H1 (cell line): ENCODE data around the gene TBC1D24. TPM values are rescaled to one million over a fixed set of nuclear protein-coding genes. Genes with fewer than 3 reads are reported as not detected.

Source experiments
- ATF2 ChIP-seq: IDR thresholded peaks from 2 replicates; pipeline ENCODE4 v1.6.1; 2012; ENCODE audit warnings: low read length, inconsistent platforms
- CHD1 ChIP-seq: IDR thresholded peaks from 2 replicates; pipeline ENCODE4 v1.6.1; 2012; ENCODE audit warnings: low read depth, low read length, improper control_type of control experiment
- E2F6 ChIP-seq: IDR thresholded peaks from 2 replicates; pipeline ENCODE4 v1.6.1; 2012; ENCODE audit warnings: inconsistent platforms
- GABPA ChIP-seq: IDR thresholded peaks from 2 replicates; pipeline ENCODE4 v1.6.1; 2011; ENCODE audit warnings: mild to moderate bottlenecking, low read length, moderate library complexity, borderline replicate concordance; ENCODE audit not compliant: insufficient read depth
- JUN ChIP-seq: IDR thresholded peaks from 2 replicates; pipeline ENCODE4 v1.6.1; 2011; ENCODE audit warnings: low read depth, mild to moderate bottlenecking, improper control_type of control experiment, low read length
- KDM1A ChIP-seq: fragments of 200-600, 300-600 bp; sonication (generic); IDR thresholded peaks from 2 replicates; pipeline ENCODE4 v1.7.1; 2016; ENCODE audit warnings: mild to moderate bottlenecking, low read length, borderline replicate concordance
- KDM5A ChIP-seq: fragments of 200-600 bp; IDR thresholded peaks from 2 replicates; pipeline ENCODE4 v1.7.1; 2012; ENCODE audit warnings: mild to moderate bottlenecking, low read length, inconsistent platforms, mixed read lengths
- RAD21 ChIP-seq, 2 experiments: IDR thresholded peaks in 1 of 2; conservative IDR thresholded peaks in 1 of 2; 2 replicates each; pipeline ENCODE4 v1.6.1; 2011; ENCODE audit warnings: low read depth in 2 of 2, low read length in 2 of 2, improper control_type of control experiment in 1 of 2, inconsistent platforms in 1 of 2, mild to moderate bottlenecking in 1 of 2, moderate library complexity in 1 of 2
- RNF2 ChIP-seq: fragments of 200-900, 300-1000 bp; sonication (generic); IDR thresholded peaks from 2 replicates; pipeline ENCODE4 v1.7.1; 2016; ENCODE audit warnings: borderline replicate concordance, low read depth, mild to moderate bottlenecking, antibody characterized with exemption, low read length; ENCODE audit not compliant: poor library complexity, severe bottlenecking; ENCODE audit errors: missing control alignments
- SAP30 ChIP-seq: fragments of 300-600 bp; sonication (generic); IDR thresholded peaks from 2 replicates; pipeline ENCODE4 v1.7.1; 2012; ENCODE audit warnings: low read length, moderate library complexity, mild to moderate bottlenecking, inconsistent platforms; ENCODE audit not compliant: insufficient read depth, insufficient replicate concordance
- SIX5 ChIP-seq: IDR thresholded peaks from 2 replicates; pipeline ENCODE4 v1.6.1; 2011; ENCODE audit warnings: mild to moderate bottlenecking, low read depth, low read length
- polyA plus RNA-seq, 7 experiments: library from polyadenylated mRNA; depleted of rRNA in 3 of 7; stranded (reverse) in 5 of 7; unstranded in 2 of 7; fragments of >200 nt in 5 of 7; fragments of 200-250 nt in 2 of 7; gene quantifications; 1 replicate in 5 of 7; 2 replicates in 1 of 7; 4 replicates in 1 of 7; pipeline versions ENCODE4 v1.2.1 to v1.2.3, GENCODE V29; 2011 to 2013; ENCODE audit warnings: missing spikeins in 2 of 7, mixed read lengths in 2 of 7
- total RNA-seq: library from RNA; stranded (reverse); fragmentation: NEBNext Ultra II Directional; extraction: Animal tissue kit (Norgen Biotek cat#: 25700); gene quantifications from 2 replicates; pipeline ENCODE4 v1.2.1, GENCODE V29; 2021

The TBC1D24 gene
- total and polyA plus RNA-seq, 2 of the 8 experiments (the other 6 are each of a cell fraction or from before 2014, with no cell fraction given): 8.7 to 21.5 TPM

DNA sequence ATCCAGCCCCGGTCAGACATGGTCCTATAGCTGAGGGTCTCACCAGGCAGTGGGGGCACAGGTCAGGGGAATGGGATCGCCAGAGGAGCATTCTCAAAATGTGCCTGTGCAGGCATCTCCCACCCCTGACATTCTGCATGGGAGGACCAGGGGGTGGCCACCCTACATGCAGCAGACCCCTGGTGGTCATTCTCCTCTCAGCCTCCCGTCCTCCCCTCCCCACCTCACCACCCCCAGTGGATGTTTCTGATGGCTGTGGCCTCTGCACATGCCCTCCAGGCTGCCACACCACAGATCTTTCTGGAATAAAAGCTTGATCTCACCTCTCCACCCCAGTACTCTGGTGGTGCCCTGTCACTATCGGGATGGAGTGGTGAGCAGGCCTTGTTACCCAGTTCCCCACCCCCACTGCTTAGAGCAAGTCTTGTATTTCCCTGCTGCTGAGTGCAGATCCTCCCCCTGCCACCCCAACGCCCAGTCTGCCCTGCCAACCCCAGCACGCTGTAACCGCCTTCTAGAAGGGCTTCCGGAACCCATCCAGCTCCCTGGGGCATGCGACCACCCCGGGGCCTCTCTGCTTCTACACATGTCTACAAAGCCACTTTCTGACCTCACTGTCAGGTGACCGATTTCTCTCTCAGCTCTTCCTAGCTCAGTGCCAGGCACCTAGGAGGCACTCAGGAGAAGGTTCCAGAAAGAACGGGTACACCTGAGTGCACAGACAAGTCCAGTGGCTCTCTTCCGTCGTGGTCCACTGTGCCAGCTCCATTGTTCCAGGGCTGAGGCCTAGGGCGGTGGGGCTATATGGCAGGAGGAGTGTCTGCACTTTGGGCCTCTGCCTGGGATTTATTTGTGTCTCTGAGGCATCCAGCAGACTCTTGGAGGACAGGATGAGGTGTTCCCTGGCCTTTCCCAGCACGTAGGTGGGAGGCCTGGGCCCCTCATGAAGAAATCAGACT lies 9.3 kb downstream of the TBC1D24 start (continued):
- TF ChIP-seq SIX5: no peak
- no peak for TF ChIP-seq GABPA
- no peak for TF ChIP-seq CHD1
- no peak for TF ChIP-seq E2F6
- TF ChIP-seq KDM1A: no peak
- TF ChIP-seq SAP30: no peak
- TF ChIP-seq ATF2: no peak
- no peak for TF ChIP-seq JUN
- TF ChIP-seq KDM5A: no peak
- no peak for TF ChIP-seq RAD21 (IDR thresholded peaks at IDR 0.05 in 1 of 2, conservative IDR thresholded peaks at IDR 0.05 in 1 of 2; ENCODE audit: low read depth in 2 of 2, low read length in 2 of 2)
- no peak for TF ChIP-seq RNF2
